Endometrial microvascular endothelial cells (primary cell): ENCODE results near the gene HDGF. TPM values are rescaled to one million over a fixed set of nuclear protein-coding genes. Genes with fewer than 3 reads are reported as not detected.

Experiments
- in situ Hi-C: cut with HindIII; loops from 2 replicates; pipeline ENCODE4 v1.10.0; 2017; ENCODE audit warnings: low sequenced_read_pairs, low pct_unique_long_range_greater_than_20kb; ENCODE audit errors: inconsistent ontology term
- total RNA-seq: library from RNA; depleted of rRNA; stranded (reverse); fragments of >200 nt; gene quantifications from one replicate; pipeline ENCODE4 v1.2.3, GENCODE V29; 2015; ENCODE audit errors: inconsistent ontology term

The HDGF gene
- total RNA-seq: 299 TPM

DNA sequence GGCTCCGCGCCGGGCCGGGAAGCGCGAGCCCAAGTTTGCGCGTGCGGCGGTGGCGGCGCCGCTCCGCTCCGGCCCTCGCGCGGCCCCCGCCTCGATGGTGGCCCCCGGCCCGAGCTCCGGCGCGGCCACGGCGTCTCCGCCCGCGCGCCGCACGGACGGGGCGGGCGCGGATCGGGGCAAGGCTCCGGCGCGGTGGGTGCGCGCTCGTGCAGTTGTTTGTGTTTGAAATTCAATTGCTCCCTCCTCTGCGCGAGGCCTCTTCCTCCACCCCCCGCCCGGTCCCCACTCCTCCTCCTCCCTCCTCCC lies at the start of gene HDGF:
Gene HDGF (minus strand): TSS at position 225 of the 306 bp plus-strand sequence. CDS start 246 bp downstream, outside the sequence.
- in situ Hi-C loops: no loop called here

DNA sequence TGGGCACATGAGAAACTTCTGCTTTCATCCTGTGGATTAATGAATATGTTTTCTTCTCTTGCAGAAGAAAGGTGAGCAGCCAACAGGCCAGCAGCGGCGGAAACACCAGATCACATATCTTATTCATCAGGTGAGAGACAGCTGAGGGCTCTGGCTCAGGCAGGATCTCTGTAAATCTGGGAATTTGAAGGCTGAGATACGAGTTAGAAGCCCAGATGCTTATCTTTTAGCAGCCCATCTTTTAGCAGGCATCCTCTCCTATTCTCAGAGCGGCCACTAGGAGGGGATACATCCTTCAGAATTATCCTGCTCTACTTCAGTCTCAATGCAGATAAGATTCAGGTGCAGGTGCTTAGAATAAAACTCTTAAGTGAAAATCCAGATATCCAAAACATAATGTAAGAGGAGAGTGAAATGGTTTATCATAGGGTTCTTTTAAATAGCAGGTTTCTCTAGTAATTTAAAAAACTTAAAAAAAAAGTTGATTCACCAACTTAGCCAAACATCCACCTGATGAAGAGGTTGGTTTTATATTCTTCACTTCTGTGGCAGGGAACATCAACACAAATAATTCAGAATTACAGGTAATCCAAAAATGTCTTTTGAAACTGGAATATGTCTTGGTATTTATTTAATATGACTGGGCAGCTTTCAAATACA lies 45.9 kb upstream of the HDGF start:
- in situ Hi-C loops: no loop called here

DNA sequence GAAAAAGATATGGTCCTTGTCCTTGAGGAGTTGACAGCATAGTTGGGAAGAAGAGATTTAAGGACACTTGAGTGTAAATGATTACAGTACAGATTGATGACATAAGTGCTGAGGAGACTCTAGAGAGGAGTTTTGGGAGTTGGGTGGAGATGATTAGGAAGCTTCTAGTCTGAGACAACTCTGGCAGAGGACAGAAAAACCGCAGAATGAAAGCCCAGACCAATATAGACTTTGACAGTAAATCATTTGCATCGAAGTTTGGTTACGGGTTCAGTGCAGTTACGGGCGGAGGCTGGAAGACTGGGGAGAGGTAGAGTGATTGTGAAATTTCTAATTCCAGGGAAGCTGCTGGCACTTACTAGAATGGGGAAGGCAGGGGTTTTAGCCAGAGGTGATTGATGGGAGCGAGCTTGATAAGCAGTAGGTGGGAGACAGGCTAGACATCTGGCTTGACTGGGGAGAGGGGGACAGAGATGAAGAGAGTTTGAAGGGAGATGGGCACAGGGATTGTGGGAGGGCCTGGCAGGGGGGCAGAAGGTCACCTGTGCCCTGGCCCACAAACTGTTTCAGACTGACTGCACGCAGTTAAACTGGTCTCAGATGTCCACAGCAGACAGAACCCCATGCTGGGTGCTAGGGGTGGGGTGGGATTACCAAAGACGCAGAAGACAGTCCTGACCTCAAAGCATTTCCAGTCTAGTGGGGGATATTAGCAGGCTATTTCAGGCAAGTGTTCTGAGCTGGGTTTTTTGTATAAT lies 45.0 kb upstream of the HDGF start:
- in situ Hi-C loops: no loop called here

DNA sequence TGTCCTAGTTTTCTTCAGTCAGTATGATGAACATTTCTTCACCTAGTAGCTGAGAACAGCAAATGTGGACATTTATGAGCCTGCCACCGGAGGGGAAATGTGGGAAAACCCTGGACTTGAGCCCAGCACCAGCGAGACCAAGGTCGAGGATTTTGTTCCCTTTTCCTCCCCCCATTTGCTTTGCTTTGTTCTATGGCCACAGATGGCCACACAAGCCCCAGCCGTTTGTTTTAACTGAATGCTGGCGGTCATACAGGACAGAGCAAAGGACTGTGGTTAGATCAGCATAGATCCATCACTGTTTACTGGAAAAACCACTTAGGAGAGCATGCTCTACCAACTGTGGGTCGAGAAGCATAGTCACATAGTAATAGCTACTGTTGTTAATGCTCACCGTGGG lies 44.3 kb upstream of the HDGF start:
- in situ Hi-C loops: no loop called here

DNA sequence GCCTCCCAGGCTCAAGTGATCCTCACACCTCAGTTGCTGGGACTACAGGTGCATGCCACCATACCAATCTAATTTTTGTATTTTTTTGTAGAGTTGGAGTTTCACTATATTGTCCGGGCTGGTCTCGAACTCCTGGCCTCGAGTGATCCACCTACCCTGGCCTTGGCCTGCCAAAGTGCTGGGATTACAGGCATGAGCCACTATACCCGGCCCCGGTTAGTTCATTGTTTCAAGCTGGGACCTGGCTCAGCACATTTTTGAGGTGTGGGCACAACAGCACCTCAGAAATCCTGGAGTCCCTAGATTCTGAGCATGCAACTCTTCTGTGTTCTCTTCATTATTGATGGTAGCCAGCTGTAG lies 43.9 kb upstream of the HDGF start:
- in situ Hi-C loops: no loop called here

DNA sequence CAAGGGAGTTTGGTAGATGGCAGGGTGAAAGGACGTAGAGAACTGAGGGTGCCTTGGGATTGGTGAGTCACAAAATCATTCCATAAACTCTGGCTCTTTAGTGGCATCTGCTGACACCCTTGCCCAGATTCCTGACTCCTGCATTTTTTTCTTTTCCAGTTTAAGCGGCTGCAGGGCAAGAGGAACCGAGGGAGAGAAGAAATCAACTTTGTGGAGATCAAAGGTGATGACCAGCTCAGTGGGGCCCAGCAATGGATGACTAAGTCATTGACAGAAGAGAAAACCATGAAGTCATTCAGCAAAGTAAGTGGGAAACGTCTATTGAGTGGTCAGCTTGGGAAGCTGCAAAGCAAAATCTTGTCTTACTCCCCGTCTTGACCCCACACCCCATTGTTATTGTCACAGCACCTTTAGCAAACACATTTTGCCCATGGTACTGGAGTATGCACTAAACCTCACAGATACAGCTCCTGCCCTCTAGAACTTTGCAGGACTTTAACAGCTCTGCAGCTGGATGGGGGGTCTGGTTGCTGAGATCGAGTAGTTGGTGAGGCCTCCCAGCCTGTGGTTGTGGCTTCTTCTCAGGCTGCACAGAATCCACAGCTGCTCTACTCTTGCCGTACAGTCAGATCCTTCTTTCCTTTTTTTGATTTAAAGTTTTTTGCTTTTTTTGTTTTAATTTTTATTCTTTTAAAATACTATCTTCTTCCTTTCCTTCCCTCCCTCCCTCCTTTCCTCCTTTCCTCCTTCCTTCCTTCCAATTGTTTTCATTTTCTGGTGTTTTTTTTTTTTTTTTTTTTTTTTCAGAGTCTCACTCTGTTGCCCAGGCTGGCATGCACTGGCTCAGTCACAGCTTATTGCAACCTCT lies 43.3 kb upstream of the HDGF start:
- in situ Hi-C loops: no loop called here

DNA sequence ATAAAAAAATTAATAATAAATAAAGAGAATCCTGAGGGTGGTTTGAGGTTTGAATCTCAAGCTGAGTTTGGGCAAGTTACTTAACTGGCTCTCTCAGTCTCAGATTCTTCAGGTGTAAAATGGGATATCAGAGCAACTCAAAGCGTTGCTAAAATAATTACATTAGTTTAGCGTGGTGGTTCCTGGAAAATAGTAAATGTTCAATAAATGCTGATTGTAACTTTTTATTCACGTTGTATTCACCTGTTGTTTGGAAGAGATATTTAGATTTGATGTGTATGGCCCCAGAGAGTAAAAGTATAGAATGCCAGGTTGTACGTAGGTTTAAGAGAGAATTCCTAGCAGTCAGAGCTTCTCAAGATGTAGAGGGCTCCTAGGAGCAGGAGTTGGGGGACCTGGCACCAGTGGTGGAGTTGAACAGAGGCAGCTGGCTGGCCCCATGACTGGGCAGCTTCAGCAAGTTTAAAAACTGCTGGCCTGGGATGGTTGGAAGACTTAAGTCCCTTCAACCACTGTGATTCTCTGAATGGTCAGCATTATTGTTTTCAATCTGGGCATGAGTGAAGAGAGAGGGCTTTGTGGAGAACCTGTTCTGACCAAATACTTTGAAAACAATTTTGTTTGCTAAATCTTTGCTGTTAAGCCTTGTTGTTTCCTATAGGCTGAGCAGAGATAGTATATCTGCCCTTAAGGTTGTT lies 38.3 kb upstream of the HDGF start:
- in situ Hi-C loops: no loop called here

DNA sequence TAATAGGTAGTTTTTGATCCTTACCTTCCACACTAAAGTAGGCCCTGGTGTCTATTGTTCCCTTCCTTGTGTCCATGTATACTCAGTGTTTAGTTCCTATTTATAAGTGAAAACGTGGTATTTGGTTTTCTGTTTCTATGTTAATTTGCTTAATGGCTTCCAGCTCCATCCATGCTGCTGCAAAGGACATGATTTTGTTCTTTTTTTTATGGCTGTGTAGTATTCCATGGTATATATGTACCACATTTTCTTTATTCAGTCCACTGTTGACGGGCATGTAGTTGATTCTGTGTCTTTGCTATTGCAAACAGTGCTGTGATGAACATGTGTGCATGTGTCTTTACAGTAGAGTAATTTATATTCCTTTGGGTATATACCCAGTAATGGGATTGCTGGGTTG lies 36.7 kb upstream of the HDGF start:
- in situ Hi-C loops: no loop called here

DNA sequence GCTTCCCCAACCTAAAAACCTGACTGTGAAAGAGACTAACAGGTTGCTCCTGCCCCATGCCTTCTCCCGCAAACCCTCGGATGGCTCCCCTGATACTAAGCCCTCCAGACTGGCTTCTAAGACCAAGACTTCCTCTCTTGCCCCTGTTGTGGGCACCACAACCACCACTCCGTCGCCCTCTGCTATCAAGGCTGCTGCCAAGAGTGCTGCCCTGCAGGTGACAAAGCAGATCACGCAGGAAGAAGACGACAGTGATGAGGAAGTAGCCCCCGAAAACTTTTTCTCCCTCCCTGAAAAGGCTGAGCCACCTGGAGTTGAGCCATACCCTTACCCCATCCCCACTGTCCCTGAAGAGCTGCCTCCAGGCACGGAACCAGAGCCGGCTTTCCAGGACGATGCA lies 35.2 kb upstream of the HDGF start:
- in situ Hi-C loops: no loop called here

DNA sequence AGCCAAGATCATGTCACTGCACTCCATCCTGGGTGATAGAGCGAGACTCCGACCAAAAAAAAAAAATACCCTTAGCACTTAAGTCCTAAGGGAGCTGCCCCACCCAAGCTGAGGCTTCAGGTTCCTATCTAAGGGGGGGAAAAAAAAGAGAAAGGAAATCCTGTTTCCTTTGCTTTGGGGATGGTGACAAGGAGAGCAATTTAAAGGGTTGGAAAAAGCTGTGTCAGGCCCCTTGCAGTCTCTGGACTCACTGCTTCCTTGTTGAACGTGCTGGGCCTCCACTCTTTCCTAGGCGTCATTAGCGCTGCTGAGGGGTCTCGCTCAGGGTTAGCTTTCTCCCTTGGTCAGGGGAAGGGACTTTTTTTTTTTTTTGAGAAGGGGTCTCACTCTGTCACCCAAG lies 34.0 kb upstream of the HDGF start:
- in situ Hi-C loops: no loop called here

DNA sequence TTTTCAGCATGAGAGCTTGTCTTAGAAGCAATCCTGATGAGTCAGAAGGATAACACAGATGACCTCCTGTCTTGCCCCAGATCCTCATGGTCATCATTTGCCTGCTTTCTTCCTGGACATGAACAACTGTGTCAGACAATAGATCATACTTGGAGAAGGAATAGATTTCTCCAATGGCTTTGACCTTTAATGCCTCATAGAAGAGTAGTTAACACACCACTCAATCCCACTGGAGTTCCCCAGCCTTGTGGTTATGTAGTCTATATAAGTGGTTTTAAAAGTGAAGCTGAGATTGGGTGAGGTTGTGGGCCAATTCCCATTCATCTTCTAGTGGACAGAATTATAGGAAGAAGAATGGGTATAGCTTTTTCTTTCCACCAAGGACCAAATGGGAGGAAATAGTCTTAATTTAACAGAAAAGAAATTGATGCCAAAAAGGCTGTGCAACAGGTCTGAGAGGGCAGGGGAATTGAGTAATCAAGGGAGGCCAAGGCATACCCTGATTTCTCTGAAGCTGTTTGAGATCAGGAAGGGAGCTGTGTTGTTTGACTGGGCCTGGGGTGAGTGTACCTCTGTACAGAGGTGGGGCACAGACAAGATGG lies 30.2 kb upstream of the HDGF start:
- in situ Hi-C loops: no loop called here

DNA sequence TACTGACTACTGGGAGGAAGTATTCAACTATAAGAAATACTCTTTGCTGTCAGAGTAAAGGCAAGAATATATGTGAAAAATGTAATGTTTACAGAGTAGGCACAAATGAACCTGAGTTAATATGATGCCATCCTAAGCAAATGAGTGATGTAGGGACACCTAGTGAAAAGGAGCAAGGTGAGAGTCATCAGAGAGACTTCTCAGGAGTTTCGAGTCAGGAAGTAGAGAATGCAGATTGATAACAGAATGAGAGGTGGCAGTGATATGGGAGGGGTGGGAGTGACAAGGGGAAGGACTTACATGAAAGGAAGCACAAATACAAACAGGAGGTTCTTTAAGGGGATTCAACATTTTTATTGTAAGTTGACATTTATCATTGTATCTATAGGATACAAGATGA lies 26.1 kb upstream of the HDGF start:
- in situ Hi-C loops: no loop called here

DNA sequence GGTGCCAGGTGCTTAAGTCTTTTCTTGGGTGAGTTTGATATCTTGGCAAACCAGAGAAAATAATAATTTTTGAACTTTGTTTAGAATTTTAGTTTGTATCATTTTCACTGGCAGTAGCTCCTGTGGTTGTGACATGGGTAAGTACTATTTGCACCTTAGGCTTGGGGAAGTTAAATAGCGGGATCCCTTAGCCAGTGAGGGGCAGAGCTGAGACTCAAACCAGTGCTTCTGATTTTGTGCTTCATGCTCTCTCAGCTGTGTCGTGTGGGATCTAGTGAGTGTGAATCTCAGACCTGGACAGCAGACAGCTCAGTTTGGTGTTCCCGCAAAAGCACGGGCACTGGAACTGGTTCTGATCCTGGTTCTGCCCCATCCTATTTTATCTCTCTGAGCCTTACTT lies 25.5 kb upstream of the HDGF start:
- in situ Hi-C loops: no loop called here

DNA sequence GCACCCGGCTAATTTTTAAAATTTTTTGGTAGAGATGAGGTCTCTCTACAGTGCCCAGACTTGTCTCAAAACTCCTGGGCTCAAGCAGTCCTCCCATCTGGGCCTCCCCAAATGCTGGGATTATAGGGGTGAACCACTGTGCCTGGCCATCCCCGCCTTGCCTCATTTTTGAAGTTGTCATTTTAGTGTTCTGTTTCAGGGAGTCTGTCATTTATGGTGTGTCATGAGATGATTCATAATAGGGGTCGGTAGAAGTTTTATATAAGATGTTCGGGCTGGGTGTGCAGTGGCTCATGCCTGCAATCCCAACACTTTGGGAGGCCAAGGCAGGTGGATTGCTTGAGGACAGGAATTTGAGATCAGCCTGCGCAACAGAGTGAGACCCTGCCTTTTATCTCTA lies 24.3 kb upstream of the HDGF start:
- in situ Hi-C loops: no loop called here

DNA sequence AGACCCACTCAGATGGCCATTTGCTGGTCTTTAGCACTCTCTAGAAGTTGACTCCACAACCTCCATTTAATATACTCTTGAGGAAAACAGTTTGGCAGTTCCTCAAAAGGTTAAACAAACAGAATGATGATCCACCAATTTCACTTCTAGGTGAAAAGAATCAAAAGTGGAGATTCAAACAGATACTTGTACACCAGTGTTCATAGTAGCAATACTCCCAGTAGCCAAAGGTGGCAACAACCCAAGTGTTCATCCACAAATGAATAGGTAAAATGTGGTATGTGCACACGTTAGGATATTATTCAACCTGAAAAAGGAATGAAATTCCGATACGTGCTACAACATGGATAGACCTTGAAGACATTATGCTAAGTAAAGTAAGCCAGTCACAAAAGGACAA lies 22.1 kb upstream of the HDGF start:
- in situ Hi-C loops: no loop called here

DNA sequence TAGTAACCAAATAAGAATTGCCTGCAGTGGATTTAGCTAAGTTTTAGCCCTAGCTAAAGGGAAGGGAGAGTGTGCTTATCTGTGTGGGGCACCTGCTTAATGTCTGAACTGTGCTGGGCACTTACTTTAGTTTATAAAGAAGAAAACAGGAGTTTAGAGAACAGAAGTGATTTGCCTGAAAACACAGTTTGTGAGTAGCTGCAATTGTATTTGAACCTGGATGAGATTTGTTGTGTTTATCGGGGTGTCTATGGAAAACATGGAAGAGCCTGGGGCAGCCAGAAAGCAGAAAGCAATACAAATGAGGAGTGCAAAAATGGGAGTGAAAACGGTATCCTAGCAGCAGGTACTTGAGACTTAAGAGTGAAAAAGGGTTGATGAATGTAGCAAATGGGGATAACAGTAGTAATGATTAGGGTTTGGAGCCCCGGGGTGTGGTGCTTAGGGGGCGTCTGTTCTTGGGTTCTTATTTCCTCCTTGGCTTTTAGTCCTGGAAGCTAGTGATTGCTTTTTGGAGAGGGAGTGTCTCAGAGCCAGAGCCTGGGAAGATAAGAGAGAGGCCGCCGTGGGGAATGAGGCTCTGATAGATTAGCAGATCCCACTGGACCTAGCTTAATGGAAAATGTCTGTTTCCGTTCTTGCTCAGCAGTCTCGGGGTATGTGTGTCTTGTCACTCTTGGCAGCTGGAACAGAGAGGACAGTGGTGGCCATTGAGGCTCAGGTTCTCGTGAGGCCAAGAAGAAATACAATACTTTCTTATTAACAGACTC lies 21.4 kb upstream of the HDGF start:
- in situ Hi-C loops: no loop called here

DNA sequence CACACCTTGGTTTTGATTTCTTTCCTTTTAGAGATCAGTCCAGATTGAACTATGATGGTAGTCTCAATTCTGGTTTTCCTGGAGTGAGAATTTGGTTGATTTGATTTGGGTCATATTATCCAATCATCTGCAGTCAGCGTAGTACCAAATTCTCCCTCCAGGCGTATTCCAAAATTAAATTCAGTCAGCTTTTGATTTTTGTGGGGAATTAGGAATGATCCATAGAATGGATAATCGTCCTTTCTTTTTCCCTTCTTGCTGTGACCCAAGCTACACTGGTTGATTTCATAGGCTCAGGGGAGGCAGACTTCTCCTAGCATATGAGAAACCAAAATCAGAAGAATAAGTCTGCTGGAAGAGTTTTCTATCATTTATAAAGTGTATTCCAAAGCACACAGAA lies 20.7 kb upstream of the HDGF start:
- in situ Hi-C loops: no loop called here

DNA sequence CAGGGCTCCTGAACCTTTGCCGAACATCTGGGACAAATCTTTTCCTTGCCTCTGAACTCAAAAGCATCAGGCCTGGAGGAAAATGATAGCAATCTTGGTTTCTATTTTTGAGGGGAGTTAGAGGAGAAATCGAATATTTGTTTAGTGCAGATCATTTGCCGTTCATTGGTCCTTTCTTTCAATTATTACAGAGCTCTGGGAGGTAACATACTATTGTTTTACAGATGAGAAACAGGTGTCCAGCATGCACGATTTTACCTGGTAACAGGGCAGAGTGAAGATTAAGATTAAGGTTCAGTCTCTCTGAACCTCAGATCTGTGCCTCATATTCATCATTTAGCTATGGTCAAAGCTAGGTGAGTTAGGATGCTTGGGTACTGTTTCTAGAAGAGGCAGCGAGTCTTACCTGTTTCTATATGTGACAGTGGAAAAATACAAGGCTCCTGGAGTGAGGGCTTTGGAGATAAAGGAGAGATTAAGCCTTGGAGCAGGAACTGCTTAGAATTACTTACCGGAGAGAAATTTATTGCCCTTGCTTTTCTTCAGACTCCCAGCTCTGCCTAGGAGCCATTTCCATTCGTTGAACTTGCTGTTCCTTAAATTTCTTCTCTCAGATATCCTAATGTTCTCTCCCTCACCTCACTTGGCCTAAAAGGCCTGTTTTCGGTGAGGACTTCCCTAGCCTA lies 17.3 kb upstream of the HDGF start:
- in situ Hi-C loops: no loop called here
